Naive thymus-derived CD8-positive, alpha-beta T cell (primary cell): Measurements from ENCODE around the gene PHACTR3. TPM values are rescaled to one million over a fixed set of nuclear protein-coding genes. Genes with fewer than 3 reads are reported as not detected.

Experiments
- ATAC-seq, 2 donors: fragments of 150-1000 bp; cut with Tn5 transposase in 1 of 2; sonication (Bioruptor Pico), chemical (Tn5 transposase) in 1 of 2; 1 replicate in 1 of 2; 2 replicates in 1 of 2; pipeline ENCODE4 v1.10.0; 2021; ENCODE audit warnings: mild to moderate bottlenecking in 2 of 2, moderate library complexity in 2 of 2
- POLR2A ChIA-PET: fragments of 350-600 bp; sonication (Branson Sonifier 250); formaldehyde crosslinking; loops from one replicate; lab custom pipeline; 2021; ENCODE audit warnings: antibody characterized with exemption; lab: Charles Lee
- DNase-seq, 10 donors: peaks; one replicate each; pipeline versions ENCODE4 v3.0.0 to v3.0.0-alpha.2; 2020 to 2022
- H3K27ac Mint-ChIP-seq, 10 donors: one replicate each; pipeline ENCODE4 v1.8.0; 2020 to 2022; ENCODE audit warnings: mild to moderate bottlenecking in 10 of 10, mixed read lengths in 10 of 10, moderate library complexity in 4 of 10, inconsistent platforms in 1 of 10
- H3K27me3 Mint-ChIP-seq, 5 donors: one replicate each; pipeline ENCODE4 v1.8.0; 2021 to 2022; ENCODE audit warnings: mixed read lengths in 5 of 5
- H3K36me3 Mint-ChIP-seq, 3 donors: one replicate each; pipeline ENCODE4 v1.8.0; 2020 to 2022; ENCODE audit warnings: mixed read lengths in 3 of 3, mild to moderate bottlenecking in 2 of 3, inconsistent platforms in 1 of 3
- H3K4me1 Mint-ChIP-seq, 4 donors: one replicate each; pipeline ENCODE4 v1.8.0; 2021 to 2022; ENCODE audit warnings: mixed read lengths in 4 of 4
- H3K4me3 Mint-ChIP-seq, 10 donors: one replicate each; pipeline ENCODE4 v1.8.0; 2020 to 2022; ENCODE audit warnings: mild to moderate bottlenecking in 10 of 10, mixed read lengths in 10 of 10, moderate library complexity in 6 of 10, inconsistent platforms in 1 of 10
- H3K9me3 Mint-ChIP-seq, 9 donors: one replicate each; pipeline ENCODE4 v1.8.0; 2020 to 2022; ENCODE audit warnings: mixed read lengths in 9 of 9, mild to moderate bottlenecking in 3 of 9, inconsistent platforms in 1 of 9, moderate library complexity in 1 of 9
- polyA plus RNA-seq, 3 donors: library from polyadenylated mRNA; unstranded; fragments of 300-500 nt; fragmentation: Illumina TruSeq; gene quantifications; one replicate each; pipeline ENCODE4 v1.2.3, GENCODE V29; 2021
- total RNA-seq, 8 experiments: library from RNA in 2 of 8; stranded (reverse) in 2 of 8; gene quantifications; one replicate each; pipeline ENCODE4 v1.2.3 and lab custom pipeline; 2021 to 2026

The PHACTR3 gene
- total and polyA plus RNA-seq, 5 experiments from 2014 or later = not detected

- POLR2A ChIA-PET = no interaction called here
- H3K36me3 Mint-ChIP-seq = peaks cover 2 to 30% (median 2%) of the 10 kb centered on the region in 3 donors
- ATAC-seq (no peak), DNase-seq (peak in 1 of 10 donors; percentile 32)
- no peaks in the 10 kb centered on the region for H3K4me1 Mint-ChIP-seq
- no peak overlapping the region for H3K27ac Mint-ChIP-seq
- H3K27me3 Mint-ChIP-seq = peaks cover 8 to 29% (median 21%) of the 10 kb centered on the region in 5 donors
- no peak overlapping the region for H3K4me3 Mint-ChIP-seq
- peaks cover 7 to 42% (median 22%) of the 10 kb centered on the region in 9 donors for H3K9me3 Mint-ChIP-seq
Measured at GRCh38 chr20:59802018-59802417, 197.7 kb downstream of the PHACTR3 start.

- Mint-ChIP-seq H3K36me3 (peaks cover 2 to 30% (median 2%) of the 10 kb centered on the region in 3 donors), H3K27ac (no peak overlapping the region), H3K27me3 (peaks cover 8 to 29% (median 21%) of the 10 kb centered on the region in 5 donors), H3K9me3 (peaks cover 6 to 35% (median 19%) of the 10 kb centered on the region in 9 donors), H3K4me3 (no peak overlapping the region), H3K4me1 (no peaks in the 10 kb centered on the region)
- DNase-seq (peak in 2 of 10 donors; percentile 5 to 32), ATAC-seq (no peak)
- POLR2A ChIA-PET = no interaction called here
Measured at GRCh38 chr20:59802471-59803221, 198.3 kb downstream of the PHACTR3 start.

- no peak for ATAC-seq
- no peaks in the 10 kb centered on the region for H3K4me1 Mint-ChIP-seq
- peaks cover 3 to 30% (median 14%) of the 10 kb centered on the region in 9 donors for H3K9me3 Mint-ChIP-seq
- H3K36me3 Mint-ChIP-seq = peaks cover 0 to 26% (median 2%) of the 10 kb centered on the region in 3 donors
- H3K27me3 Mint-ChIP-seq = peaks cover 5 to 29% (median 21%) of the 10 kb centered on the region in 5 donors
- DNase-seq = no peak
- H3K27ac Mint-ChIP-seq = no peak overlapping the region
- POLR2A ChIA-PET = no interaction called here
- no peak overlapping the region for H3K4me3 Mint-ChIP-seq
Measured at GRCh38 chr20:59804347-59804746, 200.0 kb downstream of the PHACTR3 start.

DNA sequence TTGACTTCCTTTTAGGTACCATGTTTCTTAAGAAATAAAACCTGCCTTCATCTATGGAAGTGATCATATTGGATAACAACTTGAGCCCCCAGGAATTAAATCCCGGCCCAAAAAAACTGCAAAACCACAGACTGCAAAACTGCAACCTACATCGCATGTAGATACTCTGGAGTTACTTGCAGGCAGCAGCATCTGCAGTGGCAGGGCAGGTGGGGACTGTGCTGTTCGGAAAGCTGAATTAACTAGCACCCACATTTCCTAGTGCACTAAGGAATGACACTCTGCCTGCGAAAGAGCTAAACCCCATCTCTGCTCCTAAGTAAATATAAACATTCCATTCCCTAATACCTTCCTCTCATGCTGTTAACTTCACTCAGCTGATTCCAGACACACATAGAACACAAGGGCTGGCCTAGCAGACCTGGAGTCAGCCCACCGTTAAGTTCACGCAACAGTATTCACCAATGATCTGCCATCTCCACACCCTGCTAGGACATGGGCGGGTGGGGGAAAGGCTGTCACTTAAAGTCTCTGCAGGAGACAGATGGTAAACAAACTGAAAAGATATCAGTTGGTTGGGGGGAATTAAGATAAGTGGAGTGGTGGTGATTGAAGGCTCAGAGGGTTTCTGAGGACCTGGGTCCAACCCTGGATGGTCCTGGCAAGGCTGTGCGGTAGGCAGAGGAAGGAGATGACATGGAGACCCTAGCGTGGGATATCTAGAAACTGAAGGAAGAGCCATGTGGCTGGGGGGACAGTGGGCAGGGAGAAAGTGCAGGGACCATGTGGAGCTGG lies 200.7 kb downstream of the PHACTR3 start:
- H3K27me3 Mint-ChIP-seq = peaks cover 5 to 27% (median 21%) of the 10 kb centered on the region in 5 donors
- no peak overlapping the region for H3K4me3 Mint-ChIP-seq
- POLR2A ChIA-PET = no interaction called here
- H3K9me3 Mint-ChIP-seq = peaks cover 0 to 22% (median 12%) of the 10 kb centered on the region in 9 donors
- peaks cover 0 to 23% (median 0%) of the 10 kb centered on the region in 3 donors for H3K36me3 Mint-ChIP-seq
- H3K4me1 Mint-ChIP-seq = no peaks in the 10 kb centered on the region
- no peak overlapping the region for H3K27ac Mint-ChIP-seq
- no peak for ATAC-seq
- DNase-seq = peak in 2 of 10 donors; percentile 3 to 23

GRCh38 chr20:59805786-59806577 lies 201.6 kb downstream of the PHACTR3 start:
- Mint-ChIP-seq H3K36me3 (peaks cover 0 to 13% (median 0%) of the 10 kb centered on the region in 3 donors), H3K27ac (no peak overlapping the region), H3K4me3 (no peak overlapping the region), H3K27me3 (peaks cover 5 to 27% (median 21%) of the 10 kb centered on the region in 5 donors), H3K9me3 (peaks cover 0 to 13% (median 4%) of the 10 kb centered on the region in 9 donors), H3K4me1 (no peaks in the 10 kb centered on the region)
- POLR2A ChIA-PET = no interaction called here
- peak in 2 of 10 donors; percentile 10 to 28 for DNase-seq
- ATAC-seq = no peak

DNA sequence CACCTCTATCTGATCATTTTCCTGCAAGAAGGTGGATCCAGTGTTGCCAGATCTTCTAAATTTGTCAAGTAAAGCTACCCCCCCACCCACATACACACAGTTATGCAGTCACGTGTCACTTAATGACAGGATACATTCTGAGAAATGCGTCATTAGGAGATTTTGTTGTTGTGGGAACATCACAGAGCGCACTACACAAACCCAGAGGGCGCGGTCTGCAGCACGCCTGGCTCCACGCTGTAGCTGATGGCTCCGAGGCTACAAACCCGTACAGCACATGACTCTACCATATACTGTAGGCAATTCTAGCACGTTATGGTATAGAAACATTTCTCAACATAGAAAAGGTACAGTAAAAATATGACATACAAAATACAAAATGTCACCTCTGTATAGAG lies 202.2 kb downstream of the PHACTR3 start:
- Mint-ChIP-seq H3K36me3 (peaks cover 0 to 8% (median 0%) of the 10 kb centered on the region in 3 donors), H3K27ac (no peak overlapping the region), H3K9me3 (peaks cover 0 to 10% (median 0%) of the 10 kb centered on the region in 9 donors), H3K27me3 (peaks cover 5 to 26% (median 19%) of the 10 kb centered on the region in 5 donors), H3K4me3 (no peak overlapping the region), H3K4me1 (no peaks in the 10 kb centered on the region)
- ATAC-seq (no peak), DNase-seq (no peak)
- POLR2A ChIA-PET = no interaction called here

DNA sequence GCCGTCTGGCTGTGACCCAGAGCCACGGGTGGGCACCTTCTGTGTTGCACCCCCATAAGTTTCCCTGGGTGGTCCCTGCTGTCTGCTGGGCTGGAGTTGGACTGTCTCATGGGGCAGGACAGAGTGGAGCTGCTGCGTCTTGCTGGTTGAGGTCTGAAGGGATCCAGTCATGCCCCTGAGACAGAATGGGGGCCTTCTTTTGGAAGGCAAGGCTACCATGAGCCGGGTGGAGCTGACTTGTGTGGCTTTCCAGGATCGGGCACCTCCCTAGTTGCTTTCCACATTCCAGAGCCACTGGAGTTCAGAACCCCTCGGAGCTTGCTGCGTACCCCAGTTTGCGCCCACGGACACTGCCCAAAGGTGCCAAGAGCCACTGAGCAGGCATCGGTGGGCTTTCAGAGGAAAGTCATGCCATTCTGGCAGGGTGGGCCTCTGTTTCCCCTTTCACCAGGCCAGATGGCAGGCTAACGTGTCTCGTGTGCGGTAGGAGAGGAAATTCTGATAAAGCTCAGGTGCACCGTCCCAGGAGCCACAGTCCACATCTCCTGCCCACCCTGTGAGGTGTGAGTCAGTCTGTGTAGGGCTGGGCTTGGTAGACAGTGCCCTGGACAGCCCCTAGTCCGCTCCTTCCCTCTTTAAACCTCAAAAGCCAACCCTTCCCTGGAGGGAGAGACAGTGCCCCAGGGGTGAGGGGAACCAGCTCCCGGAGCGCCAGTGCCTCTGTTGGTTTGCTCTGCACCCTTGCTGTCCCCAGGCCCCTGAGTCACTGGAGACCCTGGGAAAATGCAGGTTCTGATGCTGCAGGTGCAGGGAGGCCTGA lies 203.8 kb downstream of the PHACTR3 start:
- POLR2A ChIA-PET = no interaction called here
- no peak for ATAC-seq
- H3K27me3 Mint-ChIP-seq = peaks cover 5 to 14% (median 9%) of the 10 kb centered on the region in 5 donors

GRCh38 chr20:59808729-59809381 lies 204.5 kb downstream of the PHACTR3 start:
- H3K4me1 Mint-ChIP-seq = no peaks in the 10 kb centered on the region
- peaks cover 3 to 14% (median 9%) of the 10 kb centered on the region in 5 donors for H3K27me3 Mint-ChIP-seq
- POLR2A ChIA-PET = no interaction called here
- no peak overlapping the region for H3K4me3 Mint-ChIP-seq
- no peaks in the 10 kb centered on the region for H3K36me3 Mint-ChIP-seq
- H3K27ac Mint-ChIP-seq = no peak overlapping the region
- no peaks in the 10 kb centered on the region for H3K9me3 Mint-ChIP-seq
- DNase-seq = peak in 2 of 10 donors; percentile 7 to 45
- ATAC-seq = no peak

More for the DNA sequence above, 203.8 kb downstream of the PHACTR3 start:
- Mint-ChIP-seq H3K4me1 (no peaks in the 10 kb centered on the region), H3K36me3 (no peaks in the 10 kb centered on the region), H3K4me3 (no peak overlapping the region), H3K27ac (no peak overlapping the region), H3K9me3 (no peaks in the 10 kb centered on the region)
- DNase-seq = peak in 2 of 10 donors; percentile 10 to 57

DNA sequence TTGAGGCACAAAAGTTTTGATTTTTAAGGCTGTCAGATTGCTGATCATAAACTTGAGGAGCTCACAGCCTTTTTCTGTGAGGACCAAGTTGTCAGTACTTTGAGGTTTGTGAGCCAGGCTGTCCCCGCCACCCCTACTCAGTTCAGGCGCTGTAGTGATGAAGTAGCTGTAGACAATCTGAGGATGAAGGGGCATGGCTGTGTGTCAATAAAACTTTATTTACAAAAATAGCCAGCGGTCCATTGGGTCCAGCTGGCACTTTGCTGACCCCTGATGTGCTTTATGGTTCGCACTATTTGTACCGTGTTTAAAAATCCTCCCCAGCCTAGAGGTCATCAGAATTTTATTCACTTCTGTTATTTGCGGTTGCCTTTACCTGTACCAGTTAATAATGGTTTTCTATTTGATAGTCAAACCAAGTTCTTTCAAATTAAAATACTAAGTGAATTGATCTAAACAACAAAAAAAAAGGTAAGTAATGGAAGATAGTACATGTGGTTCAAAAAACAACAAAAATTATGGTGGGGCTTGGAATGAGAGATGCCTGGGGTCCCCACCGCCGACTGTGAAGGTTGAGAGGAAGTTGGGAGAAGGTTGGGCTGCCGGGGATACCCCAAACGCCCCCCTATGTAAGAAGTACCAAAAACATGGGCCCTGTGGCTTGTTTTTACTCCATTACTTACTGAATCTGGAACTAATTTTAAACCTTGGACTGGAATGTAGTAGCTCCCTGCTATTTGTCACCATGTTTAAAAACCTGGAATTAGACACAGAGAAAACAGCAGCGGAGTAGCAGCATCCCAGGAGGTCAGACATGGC lies 205.5 kb downstream of the PHACTR3 start:
- H3K27ac Mint-ChIP-seq = no peak overlapping the region
- ATAC-seq = no peak
- POLR2A ChIA-PET = no interaction called here
- no peaks in the 10 kb centered on the region for H3K9me3 Mint-ChIP-seq
- no peak overlapping the region for H3K4me3 Mint-ChIP-seq
- peak in 1 of 10 donors; percentile 41 for DNase-seq
- peaks cover 0 to 11% (median 8%) of the 10 kb centered on the region in 5 donors for H3K27me3 Mint-ChIP-seq
- no peaks in the 10 kb centered on the region for H3K4me1 Mint-ChIP-seq
- no peaks in the 10 kb centered on the region for H3K36me3 Mint-ChIP-seq

DNA sequence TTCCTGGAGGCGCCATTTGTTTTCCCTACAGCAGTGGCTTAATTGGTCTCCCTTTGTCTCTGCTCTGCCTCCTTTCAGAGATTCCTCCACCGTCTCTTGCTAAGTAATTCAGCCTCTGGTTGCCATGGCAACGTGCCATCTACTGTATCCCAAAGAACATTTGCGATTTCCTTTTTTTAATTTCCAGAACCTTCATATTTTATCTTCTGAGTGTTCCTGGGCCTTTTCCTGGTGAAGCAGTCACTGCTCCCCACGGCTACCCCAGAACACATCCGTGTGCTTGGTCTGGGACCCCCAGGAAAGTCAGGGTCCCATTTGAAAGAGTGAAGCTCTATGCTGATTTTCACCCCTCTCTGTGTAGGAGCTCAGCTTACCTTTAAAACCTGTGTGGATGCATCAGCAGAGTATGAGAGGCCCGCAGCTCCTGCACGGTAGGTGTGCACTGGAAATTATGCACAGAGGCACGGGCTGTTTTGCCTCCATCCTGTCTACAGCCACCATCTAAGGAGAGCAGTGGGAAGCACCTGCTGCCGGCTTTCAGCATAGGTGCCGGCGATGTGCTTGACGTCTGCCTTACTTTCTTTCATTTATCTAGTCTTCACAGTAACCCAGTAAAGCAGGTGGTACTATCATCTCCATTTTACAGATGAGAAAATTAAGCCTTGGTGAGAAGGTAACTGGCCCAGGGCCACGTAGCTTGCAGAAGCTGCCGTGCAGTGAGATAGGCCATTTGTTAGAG lies 206.3 kb downstream of the PHACTR3 start:
- Mint-ChIP-seq H3K27ac (no peak overlapping the region), H3K4me3 (no peak overlapping the region), H3K36me3 (no peaks in the 10 kb centered on the region), H3K4me1 (no peaks in the 10 kb centered on the region), H3K27me3 (peaks cover 0 to 3% (median 1%) of the 10 kb centered on the region in 5 donors), H3K9me3 (no peaks in the 10 kb centered on the region)
- ATAC-seq (no peak), DNase-seq (no peak)
- POLR2A ChIA-PET = no interaction called here
